Fibroblast of pulmonary artery (primary cell): Measurements from ENCODE around the gene PRPF31.

ENCODE experiments used
- DNase-seq: peaks from one replicate; pipeline ENCODE4 v3.0.0-alpha.2; 2010; ENCODE audit warnings: low read depth
- H3K4me3 ChIP-seq: replicated peaks from 2 replicates; pipeline ENCODE4 v1.5.1; 2011; ENCODE audit warnings: low read depth, mild to moderate bottlenecking, control low read depth, low read length, moderate library complexity
- TF ChIP-seq, protein P1 (sequence below): IDR thresholded peaks from 2 replicates; pipeline ENCODE4 v1.5.1; 2011; ENCODE audit warnings: mild to moderate bottlenecking, control low read depth, low read length, inconsistent platforms; ENCODE audit errors: missing control alignments

The PRPF31 gene

GRCh38 chr19:54142166-54142780 lies 26.7 kb downstream of the PRPF31 start:
- TF ChIP-seq, protein P1, sequence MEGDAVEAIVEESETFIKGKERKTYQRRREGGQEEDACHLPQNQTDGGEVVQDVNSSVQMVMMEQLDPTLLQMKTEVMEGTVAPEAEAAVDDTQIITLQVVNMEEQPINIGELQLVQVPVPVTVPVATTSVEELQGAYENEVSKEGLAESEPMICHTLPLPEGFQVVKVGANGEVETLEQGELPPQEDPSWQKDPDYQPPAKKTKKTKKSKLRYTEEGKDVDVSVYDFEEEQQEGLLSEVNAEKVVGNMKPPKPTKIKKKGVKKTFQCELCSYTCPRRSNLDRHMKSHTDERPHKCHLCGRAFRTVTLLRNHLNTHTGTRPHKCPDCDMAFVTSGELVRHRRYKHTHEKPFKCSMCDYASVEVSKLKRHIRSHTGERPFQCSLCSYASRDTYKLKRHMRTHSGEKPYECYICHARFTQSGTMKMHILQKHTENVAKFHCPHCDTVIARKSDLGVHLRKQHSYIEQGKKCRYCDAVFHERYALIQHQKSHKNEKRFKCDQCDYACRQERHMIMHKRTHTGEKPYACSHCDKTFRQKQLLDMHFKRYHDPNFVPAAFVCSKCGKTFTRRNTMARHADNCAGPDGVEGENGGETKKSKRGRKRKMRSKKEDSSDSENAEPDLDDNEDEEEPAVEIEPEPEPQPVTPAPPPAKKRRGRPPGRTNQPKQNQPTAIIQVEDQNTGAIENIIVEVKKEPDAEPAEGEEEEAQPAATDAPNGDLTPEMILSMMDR = no peak
- DNase-seq = no peak
- H3K4me3 ChIP-seq = no peak overlapping the region

- TF ChIP-seq, protein P1 = no peak
- no peak for DNase-seq
- H3K4me3 ChIP-seq = no peak overlapping the region
Observed at GRCh38 chr19:54145541-54146158, 30.1 kb downstream of the PRPF31 start.

DNA sequence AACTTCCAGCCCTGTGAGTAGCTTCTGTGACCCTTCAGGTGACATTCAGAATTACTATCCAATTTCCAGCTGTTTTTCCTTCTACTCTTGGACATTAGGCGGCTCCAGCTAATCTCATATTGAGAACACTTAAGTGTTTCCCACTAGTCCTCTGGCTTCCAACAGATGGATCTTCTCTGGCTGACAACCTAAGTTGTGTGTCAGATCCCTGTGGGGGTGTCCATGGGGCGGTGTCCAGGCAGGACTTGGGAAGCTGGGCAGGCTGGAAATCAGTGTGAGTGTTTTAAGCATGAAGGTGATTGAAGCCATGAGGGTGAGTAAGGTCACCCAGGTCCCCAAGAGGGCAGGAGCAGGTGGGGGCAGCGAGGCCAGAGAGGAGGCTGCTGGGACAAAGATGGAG lies 32.1 kb downstream of the PRPF31 start:
- no peak overlapping the region for H3K4me3 ChIP-seq
- TF ChIP-seq, protein P1 = no peak
- peak; percentile 41 for DNase-seq

GRCh38 chr19:54148158-54148557 lies 32.6 kb downstream of the PRPF31 start:
- no peak for DNase-seq
- no peak overlapping the region for H3K4me3 ChIP-seq
- TF ChIP-seq, protein P1 = no peak

- TF ChIP-seq, protein P1 = no peak
- no peak overlapping the region for H3K4me3 ChIP-seq
- DNase-seq = no peak
Observed at GRCh38 chr19:54149021-54149812, 33.7 kb downstream of the PRPF31 start.

GRCh38 chr19:54151362-54152035 lies 35.9 kb downstream of the PRPF31 start:
- no peak overlapping the region for H3K4me3 ChIP-seq
- no peak for DNase-seq
- TF ChIP-seq, protein P1 = no peak
